ENCODE measurements around the gene MX2.

The MX2 gene

GRCh38 chr21:41367945-41368734 lies 6.3 kb downstream of the MX2 start:
- no peak for DNase-seq (ENCODE audit: extremely low read depth, low read depth)
- no peak for TF ChIP-seq CTCF (IDR thresholded peaks at IDR 0.05; ENCODE audit: low read depth, low read length)

GRCh38 chr21:41368735-41369104 lies 6.9 kb downstream of the MX2 start:
- no peak for DNase-seq (ENCODE audit: extremely low read depth, low read depth)
- no peak for TF ChIP-seq CTCF (IDR thresholded peaks at IDR 0.05; ENCODE audit: low read depth, low read length)

- DNase-seq (ENCODE audit: extremely low read depth, low read depth) = no peak
- TF ChIP-seq CTCF (IDR thresholded peaks at IDR 0.05; ENCODE audit: low read depth, low read length) = no peak; the same call in 1 of the 2 replicates
These were observed 7.5 kb downstream of the MX2 start for GRCh38 chr21:41369105-41369919.

GRCh38 chr21:41369920-41370839 lies 8.4 kb downstream of the MX2 start:
- no peak for DNase-seq (ENCODE audit: extremely low read depth, low read depth)
- no peak for TF ChIP-seq CTCF (IDR thresholded peaks at IDR 0.05; ENCODE audit: low read depth, low read length)

GRCh38 chr21:41370840-41371684 lies 9.2 kb downstream of the MX2 start:
- no peak for TF ChIP-seq CTCF (IDR thresholded peaks at IDR 0.05; ENCODE audit: low read depth, low read length)
- DNase-seq (ENCODE audit: extremely low read depth, low read depth) = no peak

GRCh38 chr21:41371685-41372030 lies 9.8 kb downstream of the MX2 start:
- no peak for TF ChIP-seq CTCF (IDR thresholded peaks at IDR 0.05; ENCODE audit: low read depth, low read length)
- DNase-seq (ENCODE audit: extremely low read depth, low read depth) = no peak

Data from AG09319 (cell line).